Myocyte (in vitro differentiated cells): ENCODE data around the gene NT5DC1. TPM values are rescaled to one million over a fixed set of nuclear protein-coding genes. Genes with fewer than 3 reads are reported as not detected.
A peak's percentile ranks its signal among the peaks of the same experiment; 100 is the strongest.

ENCODE experiments used
- DNase-seq: peaks from one replicate; pipeline ENCODE4 v3.0.0-alpha.2; 2012; ENCODE audit warnings: low read depth
- total RNA-seq: library from RNA; depleted of rRNA; stranded (reverse); fragments of >200 nt; gene quantifications from 2 replicates; pipeline ENCODE4 v1.2.3, GENCODE V29; 2014

Gene NT5DC1
- total RNA-seq, 1 donor from 2014 or later, result 13.1 TPM

DNA sequence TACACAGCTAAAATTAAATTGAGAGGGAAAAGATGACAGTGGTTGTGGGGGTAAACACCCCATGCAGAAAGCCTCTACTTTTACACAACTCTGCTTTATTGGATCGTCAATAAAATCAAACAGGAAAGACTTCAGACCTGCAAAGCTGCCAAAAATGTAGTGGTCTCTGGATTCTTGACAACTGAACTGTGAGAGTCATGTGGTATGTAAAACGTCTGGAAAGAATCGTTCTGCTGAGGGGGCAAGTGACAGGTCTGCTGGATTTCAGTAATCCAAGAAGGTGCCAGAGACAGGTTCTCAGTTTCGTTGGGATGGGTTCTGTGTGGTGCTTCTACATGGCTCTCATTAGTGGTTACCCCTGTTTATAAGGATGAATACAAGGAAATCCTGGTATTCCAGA, 89.9 kb downstream of the NT5DC1 start:
- DNase-seq, result peak; percentile 65

DNA sequence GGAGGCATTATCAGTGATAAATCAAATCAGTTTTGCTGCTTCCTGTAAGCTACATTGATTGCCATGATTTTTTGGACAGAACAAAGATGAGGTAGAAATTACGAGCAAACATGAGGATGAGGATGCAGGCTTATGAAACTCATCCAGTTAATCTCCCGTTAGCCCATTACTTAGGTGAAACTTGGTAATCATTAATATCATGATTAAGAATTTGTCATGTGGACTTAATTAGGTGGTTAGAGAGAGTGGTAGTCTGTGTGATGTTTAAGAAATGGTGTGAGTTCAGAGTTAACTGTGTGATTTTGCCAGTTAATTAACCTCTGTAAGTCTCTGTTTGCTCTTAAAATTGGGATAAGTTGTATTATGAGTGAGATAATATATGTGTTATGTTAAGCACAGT, 91.2 kb downstream of the NT5DC1 start:
- no peak for DNase-seq

DNA sequence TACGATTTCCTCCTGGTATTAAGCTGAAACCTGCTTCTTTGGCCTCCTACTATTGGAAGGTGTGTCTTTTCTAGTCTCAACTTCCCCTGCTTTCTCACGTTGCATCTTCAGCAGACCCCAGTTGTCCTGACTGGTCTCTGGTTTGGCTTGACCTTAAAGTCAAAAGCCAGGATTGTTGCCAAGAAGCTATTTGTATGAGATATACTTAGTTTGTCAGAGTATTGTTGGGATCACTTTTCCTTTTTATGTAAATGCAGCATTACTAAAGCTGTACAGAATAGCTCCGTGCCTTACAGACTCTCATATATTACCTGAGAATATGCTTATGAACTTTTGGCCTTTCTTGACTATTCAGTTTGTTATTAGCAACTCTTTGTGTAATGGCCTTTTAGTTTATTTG, 92.1 kb downstream of the NT5DC1 start:
- peak; percentile 35 for DNase-seq

DNA sequence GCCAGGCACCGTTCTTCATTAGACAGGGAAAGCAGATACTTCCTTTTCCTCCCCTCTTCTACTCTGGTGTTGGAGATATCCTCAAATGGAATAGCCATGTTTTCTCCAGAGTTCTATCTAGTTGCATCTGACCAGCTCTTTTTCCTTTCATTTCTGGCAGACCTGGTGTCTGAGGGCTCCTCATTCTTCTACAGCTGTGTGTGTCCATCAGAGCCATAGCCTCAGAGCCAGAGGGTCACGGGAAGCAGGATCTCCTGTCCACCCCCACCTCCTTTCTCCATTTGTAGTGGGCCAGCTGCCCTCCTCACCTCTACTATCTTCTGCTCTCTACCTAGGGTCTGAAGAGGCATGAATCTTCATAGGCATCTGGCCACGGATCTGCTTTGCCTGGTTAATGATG, 96.2 kb downstream of the NT5DC1 start:
- DNase-seq, result peak; percentile 67

DNA sequence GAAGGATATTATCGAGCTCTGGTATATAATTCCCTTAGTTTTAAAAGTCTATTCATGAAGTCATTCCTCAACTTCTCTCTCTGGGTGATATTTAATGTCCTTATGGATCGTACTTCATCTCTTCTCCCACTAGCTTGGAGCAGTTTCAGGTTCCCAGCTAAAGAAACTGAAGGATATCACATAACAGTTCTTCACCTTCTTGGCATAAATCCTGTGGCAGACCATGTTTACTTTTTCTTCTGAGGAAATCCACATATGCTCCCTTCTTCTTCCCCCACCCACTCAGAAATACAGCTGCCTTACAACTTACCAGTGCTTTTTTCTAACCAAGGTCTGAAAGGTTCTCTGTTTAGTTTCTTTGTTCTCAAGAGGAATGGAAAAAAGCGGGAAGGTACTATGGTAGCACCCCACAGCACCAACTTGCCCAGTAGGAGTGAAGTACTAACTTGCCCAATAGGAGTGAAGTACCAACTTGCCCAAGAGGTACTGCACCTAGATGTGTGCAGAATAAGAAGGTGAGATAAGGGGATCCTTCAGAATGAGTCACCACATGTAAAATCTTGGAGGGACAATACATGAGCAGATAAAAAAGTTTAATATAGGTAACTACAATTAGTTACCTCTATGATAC, 100.1 kb downstream of the NT5DC1 start:
- DNase-seq, result no peak

DNA sequence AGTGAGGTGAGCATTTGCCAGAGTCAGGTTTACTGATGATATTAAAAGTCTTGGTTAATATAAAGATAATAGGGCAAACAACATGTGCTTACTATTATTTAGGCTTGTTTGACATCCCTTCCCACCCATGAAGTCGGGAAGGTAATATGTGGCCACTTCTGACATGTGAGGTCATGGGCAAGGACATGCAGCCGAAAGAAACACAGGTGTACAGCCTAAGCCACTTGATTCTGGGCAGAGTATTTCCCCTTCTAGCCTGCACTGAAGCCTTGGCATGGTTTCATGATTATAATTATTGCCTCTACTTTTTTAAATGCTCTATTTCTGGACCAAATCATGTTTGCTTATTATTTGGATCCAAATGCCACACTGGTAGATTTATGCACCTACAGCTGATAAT, 100.9 kb downstream of the NT5DC1 start:
- DNase-seq, result no peak

DNA sequence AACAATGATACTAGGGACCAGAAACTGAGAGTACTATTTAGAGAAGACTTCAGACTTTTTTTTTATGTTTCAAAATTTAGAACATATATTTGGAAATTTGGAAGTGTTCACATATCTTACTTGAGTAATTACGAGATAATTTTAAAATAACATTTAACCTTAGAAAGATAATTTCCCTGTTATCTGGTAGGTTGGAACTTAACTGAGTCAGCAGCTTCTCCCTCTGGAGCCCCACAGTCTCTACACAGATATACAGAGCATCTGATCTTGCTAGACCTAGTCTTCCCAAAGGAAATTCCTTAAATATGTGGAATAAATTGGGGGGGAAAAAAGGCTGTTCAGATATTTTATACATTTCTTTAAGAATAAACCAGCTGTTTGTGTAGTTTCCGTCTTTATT, 104.6 kb downstream of the NT5DC1 start:
- DNase-seq, result no peak

DNA sequence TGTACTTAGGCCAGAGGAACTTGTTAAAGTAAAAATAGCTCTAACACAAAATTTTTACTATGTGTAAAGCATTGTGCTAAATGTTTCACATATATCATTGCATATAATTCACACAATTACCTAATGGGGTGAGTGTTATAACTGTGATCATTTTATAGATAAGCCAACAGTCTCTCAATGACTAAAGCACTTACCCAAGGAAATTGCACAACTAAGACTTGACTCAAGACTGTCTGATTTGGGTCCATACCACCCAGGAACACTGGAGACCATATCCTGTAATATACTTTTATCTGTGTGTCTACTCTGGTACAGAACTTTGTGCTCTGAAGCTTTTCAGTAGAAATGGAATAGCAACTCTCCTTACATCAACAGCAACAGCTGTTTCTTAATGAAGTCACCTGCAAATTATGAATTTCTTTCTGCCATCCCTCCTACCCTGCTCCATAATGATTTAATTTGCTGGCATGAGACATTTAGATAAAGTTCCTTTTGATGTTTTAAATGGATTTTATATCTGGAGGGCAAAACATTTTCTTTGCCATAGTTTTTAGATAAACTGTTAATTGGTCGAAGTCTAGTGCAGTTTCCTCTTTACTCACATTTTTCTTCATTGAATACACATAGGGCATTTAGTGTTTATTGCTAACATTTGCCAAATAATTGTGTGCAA, 105.7 kb downstream of the NT5DC1 start:
- DNase-seq, result no peak

DNA sequence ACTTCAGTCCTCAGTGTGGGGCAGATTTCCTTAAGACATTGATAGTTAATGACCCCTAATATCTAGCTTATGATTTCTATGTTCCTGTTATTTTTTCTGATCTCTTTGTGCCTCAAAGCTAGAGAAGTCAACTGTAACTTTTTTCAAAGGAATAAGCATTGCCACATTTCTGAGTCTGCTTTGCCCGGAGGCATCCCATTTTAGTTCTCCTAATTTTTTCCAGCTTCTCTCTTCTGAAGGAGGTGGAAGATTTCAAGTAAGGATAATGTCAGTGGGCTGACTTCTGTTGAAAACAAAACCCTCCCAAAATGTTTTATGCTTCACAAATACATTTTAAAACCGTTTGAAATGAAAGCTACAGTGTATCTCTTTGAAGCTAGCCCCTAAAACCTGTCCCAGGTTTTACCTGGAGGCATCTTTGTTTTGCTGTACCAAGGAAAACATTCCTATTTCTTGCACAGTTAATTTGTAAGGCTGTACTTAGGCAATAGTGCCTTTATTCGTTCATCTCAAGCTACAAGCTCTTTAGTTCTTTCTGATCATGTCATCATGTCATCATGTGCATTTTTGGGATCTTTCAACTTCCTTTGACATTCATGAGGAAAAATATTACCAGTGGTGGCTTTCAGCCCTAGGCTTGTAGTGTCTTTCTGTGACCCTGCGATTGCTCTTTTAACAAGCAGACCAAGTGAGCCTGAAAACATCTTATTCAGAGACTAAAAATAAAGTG, 107.6 kb downstream of the NT5DC1 start:
- no peak for DNase-seq

DNA sequence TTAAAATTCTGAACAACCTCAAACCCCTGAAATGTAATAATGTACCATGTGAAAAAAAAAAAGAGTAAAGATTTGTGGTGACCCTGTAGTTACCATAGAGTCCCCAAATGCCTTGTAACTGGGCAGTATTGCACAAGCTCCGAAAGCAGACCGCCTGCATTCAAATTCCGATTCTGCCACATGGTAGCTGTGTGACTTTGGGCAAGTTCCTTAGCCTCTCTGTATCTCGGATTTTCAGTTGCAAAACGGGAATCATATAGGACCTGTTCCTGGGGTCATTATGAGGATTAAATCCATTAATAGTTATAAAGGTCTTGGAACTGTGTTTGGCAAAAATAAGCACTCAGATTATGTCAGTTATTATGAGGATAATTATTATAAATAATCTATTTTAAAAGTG, 109.7 kb downstream of the NT5DC1 start:
- no peak for DNase-seq

DNA sequence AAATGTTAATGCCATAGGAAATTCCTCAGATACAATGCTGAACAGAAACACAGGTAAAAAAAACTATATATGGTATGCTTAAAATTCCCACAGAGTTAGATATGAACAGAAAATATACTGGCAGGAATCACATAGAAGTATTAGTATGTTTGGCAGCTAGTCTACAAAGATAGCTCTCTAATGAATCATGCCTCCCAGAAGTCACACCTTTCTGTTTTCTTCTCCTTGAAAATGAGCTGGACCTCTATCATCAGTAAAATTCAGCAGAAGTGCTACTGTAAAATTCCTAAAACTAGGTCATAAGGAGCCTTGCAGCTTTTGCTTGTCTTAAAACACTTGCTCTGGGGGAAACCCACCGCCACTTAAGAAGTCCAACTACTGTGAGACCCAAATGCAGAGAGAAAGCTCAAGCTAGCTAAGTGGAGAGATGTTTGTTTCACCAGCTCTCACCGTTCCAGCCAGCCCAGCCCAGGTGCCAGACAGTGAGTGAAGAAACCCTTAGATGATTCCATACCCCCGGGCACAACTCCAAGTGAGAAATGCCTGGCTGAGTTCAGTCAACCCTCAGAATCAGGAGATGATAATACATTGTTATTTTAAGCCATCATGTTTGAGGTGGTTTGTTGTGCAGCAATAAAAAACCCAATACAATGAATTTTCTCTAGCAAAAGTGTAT, 110.2 kb downstream of the NT5DC1 start:
- peak; percentile 75 for DNase-seq

DNA sequence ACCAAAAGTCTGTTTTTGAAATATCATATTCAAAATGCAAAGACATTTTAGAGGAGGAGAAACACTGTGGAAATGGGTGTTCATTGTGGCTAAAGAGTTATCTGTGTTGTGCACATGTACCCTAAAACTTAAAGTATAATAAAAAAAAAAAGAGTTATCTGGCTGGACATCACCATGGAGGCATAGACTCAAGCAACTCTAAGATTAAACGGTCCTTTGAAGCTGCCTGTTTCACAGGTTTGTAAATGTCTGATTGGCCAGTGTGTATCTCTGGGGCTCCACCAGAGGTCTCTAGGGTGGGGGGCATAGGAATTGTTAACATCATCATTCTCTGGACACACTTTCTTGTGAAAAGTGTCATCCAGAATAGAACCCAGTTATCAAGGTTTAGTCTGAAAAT, 114.0 kb downstream of the NT5DC1 start:
- DNase-seq, result no peak

DNA sequence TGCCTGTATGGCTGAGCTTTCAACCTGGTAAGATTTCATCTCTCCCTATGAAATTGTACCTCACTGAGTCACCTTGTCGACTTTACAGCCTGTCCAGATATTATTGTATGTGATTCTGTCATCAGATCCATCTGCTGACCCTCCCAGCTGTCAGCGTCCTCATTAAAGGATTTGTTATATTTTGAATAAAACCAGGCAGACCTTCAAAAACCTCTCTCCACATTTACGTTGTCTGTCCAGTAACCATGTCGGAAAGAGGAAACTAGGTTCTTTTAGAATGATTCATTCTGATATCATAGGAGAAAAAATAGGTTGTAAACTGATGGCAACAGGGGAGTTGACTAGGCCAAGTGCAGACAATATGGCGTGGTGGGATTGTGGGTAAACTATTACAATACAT, 114.8 kb downstream of the NT5DC1 start:
- DNase-seq, result no peak

DNA sequence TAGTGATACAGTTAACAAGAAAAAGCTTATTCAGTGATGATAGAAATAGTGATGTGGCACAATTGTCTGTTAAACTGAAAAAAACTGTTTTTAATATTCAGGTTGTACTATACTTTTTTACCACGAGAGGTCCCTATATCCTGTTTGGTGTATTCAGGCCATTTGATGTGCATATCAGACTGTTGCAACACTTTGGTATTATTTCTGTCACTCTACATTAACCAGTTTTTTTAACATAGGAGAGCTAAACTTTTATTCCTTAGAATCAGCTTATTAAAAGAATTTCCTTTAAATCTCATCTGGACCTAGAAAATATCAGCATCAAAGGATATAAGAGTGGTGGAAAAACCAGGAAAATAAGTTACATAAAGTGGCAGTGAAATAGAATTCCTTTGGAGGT, 116.4 kb downstream of the NT5DC1 start:
- peak; percentile 65 for DNase-seq

DNA sequence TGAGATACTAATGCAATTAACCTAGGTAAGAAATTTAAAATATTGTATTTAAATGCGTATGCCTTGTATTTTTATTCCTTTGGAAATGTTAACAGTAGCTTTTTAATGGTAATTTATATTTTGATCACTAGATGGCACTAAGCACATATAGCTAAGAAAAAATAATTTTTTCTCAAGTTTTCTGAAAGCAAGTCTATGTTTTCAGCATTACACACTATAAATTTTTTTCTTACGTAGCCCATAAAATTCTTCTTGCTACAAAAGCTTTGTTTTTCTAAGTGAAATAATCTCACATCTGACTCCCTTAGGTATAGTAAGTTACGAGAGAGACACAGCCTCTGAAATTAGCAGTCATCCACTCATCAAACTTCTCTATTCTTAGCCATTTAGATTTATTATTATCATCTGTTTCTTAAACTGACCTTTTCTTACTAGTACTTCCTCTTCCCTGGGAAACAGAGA, 117.5 kb downstream of the NT5DC1 start:
- no peak for DNase-seq

DNA sequence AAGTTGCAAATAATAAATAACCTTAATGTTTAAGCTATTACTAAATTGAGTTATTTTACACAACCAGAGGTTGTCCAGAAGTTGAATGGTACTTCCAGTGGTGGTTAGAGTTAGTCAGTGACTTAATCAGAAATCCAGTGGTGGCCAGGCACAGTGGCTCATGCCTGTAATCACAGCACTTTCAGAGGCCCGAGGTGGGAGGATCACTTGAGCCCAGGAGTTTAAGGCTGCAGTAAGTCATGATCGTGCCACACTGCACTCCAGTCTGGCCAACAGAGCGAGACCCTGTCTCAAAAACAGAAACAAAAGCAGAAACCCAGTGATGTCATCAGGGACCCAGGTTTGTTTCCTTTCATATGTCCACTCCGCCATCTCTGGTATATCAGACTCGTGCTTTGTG, 118.2 kb downstream of the NT5DC1 start:
- no peak for DNase-seq

DNA sequence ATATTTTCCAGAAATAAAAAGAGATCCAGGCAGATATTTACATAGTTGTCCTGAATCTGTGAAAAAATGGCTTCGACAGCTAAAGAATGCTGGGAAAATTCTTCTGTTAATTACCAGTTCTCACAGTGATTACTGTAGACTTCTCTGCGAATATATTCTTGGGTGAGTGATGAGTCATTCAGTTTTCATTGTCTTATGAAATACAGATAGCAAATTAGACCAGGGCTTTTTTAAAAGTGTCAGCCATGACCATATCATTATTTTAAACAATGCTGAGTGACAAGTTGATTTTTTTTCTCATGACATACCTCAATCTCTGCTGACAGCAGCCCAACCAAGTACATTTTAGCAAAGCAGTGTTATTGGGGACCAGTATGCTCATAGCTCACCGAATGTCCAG, 120.4 kb downstream of the NT5DC1 start:
- no peak for DNase-seq

DNA sequence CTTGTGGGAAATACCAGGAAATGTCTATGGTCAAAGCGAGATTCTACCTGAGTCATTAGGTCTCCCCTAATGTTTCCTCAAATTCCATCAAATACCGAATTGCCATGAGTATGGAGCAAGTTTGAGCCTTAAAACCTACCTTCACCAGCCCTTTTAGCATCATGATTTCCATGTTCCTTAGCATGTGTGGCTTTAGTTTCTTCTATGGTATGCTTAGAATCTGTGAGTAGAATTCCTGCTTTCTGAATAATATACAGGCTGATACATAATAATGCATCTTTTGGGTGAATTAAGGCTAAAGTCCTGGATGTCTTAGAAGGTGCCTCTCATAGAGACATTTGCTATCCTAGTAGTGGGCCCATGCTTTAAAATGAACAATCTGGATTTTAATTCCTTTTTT, 121.3 kb downstream of the NT5DC1 start:
- no peak for DNase-seq

DNA sequence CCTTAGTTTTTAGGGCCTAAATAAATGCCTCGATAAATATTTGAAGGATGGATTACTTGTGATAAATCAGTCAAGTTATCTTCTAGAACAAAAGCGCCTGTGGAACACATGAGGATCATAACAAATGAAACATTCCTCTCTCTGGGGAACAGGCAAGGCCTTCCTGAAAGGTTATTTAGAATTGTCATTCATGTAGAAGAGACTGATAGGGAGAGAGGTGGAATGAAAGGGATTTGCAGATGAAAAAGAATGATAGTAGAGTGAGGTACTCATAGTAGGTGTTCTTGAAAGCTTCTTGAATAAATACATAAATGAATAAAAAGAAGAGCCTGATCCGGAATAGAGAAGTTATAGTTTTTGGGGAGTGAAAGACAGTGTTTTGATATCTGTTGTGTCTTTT, 122.7 kb downstream of the NT5DC1 start:
- DNase-seq, result no peak

DNA sequence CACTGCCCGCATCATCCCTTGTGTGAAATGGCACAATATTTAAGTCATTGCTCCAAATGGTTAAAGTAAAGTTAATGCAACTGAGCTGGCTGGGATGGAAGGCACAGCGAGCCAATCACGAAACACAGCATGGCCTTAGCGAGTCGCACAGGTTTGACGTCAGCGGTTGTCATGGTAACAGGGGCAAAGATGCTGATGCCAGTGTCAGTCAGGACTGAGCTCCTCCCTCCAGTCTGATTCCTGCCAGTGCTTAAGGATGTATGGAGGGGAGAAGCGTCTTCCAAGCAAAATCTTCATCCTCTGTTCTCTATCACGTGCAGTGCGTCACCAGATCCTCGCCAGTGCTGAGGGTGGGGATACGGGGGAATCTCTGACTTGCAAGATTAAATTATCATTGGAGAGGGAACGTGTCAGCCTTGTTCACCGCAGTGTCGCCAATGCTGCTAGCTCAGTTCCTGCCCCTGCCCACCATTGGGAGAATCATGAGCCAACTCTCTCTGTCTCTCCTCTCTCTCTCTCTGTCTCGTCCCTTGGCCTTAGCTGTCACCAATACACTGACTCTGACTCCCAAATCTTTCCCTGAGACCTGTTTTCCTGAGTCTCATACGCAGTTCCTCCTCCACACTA, 128.7 kb downstream of the NT5DC1 start:
- DNase-seq, result no peak

DNA sequence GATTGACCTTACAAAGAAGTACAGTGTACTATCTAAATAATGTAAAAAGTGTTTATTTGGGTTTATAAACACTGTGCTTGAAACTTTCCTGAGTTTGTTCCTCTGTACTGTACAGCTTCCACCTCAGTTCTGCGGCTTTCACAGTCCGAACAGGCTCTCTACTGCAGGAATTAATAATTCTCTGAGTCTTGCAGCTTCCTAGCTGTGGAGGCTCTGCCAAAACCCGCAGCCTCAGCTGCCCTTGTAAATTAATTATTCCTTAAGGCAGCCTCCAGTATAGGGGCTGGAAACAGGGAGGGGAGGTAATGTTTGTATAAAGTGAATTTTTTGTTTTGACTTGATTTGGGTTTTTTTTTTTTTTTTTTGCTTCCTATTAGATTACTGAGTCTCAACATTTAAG, 134.0 kb downstream of the NT5DC1 start:
- no peak for DNase-seq

DNA sequence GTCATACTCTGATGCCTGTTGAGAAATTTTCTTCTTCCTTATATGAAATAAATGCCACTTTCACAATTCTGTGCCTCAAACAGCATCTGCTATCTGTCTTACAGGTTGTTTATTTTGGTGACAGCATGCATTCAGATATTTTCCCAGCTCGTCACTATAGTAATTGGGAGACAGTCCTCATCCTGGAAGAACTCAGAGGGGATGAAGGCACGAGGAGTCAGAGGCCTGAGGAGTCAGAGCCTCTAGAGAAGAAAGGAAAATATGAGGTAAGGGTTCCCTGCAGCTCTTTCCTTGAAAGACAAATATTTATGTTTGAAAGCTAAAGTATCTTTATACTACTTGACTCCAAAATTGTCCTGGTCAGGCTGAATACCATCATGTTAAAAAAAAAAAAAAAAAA, 137.4 kb downstream of the NT5DC1 start:
- no peak for DNase-seq
